ENCODE results near the gene TNFRSF6B.

TNFRSF6B gene

GRCh38 chr20:63682384-63683139 is 13.9 kb upstream of the TNFRSF6B start:
- no peak for DNase-seq (ENCODE audit: extremely low spot score)
- ChIA-PET POLR2A (no interaction called here), CTCF (interaction anchor here (1.1 kb wide), 1 partner anchor 20 kb away, joined by 3 read pairs; no protein-coding TSS in a partner anchor)
- TF ChIP-seq, protein P1, sequence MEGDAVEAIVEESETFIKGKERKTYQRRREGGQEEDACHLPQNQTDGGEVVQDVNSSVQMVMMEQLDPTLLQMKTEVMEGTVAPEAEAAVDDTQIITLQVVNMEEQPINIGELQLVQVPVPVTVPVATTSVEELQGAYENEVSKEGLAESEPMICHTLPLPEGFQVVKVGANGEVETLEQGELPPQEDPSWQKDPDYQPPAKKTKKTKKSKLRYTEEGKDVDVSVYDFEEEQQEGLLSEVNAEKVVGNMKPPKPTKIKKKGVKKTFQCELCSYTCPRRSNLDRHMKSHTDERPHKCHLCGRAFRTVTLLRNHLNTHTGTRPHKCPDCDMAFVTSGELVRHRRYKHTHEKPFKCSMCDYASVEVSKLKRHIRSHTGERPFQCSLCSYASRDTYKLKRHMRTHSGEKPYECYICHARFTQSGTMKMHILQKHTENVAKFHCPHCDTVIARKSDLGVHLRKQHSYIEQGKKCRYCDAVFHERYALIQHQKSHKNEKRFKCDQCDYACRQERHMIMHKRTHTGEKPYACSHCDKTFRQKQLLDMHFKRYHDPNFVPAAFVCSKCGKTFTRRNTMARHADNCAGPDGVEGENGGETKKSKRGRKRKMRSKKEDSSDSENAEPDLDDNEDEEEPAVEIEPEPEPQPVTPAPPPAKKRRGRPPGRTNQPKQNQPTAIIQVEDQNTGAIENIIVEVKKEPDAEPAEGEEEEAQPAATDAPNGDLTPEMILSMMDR (IDR thresholded peaks at IDR 0.05; ENCODE audit: control extremely low read depth, extremely low read depth, low read depth, missing control alignments), result no peak

GRCh38 chr20:63685269-63686026 is 11.0 kb upstream of the TNFRSF6B start:
- TF ChIP-seq, protein P1 (IDR thresholded peaks at IDR 0.05; ENCODE audit: control extremely low read depth, extremely low read depth, low read depth, missing control alignments), result no peak
- ChIA-PET POLR2A (no interaction called here), CTCF (no interaction called here)
- no peak for DNase-seq (ENCODE audit: extremely low spot score)

DNA sequence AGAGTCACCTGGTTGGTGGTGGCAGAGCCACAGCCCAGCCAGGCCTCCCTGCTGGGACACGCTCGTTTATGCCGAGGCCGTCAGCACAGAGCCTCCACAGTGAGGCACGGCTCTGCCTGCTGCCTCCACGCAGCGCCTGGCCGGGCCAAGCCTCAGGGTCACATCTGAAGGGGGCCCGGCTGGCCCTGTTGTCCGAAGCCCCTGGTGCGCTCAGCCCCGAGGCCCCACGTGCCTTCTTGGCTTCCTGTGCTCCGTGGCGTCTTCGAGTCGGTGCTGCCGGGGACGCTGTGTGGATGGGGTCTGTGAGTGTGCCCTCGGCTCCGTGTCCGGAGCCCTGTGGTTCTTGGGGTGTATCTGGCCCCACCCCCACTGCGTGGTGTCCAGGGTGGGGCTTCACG is 10.4 kb upstream of the TNFRSF6B start:
- no peak for DNase-seq (ENCODE audit: extremely low spot score)
- TF ChIP-seq, protein P1 (IDR thresholded peaks at IDR 0.05; ENCODE audit: control extremely low read depth, extremely low read depth, low read depth, missing control alignments), result no peak
- CTCF ChIA-PET, result interaction anchor here (1.0 kb wide), 1 partner anchor 178 kb away, joined by 3 read pairs; no protein-coding TSS in a partner anchor
- POLR2A ChIA-PET, result interaction anchor here (0.6 kb wide), 1 partner anchor 177 kb away, joined by 3 read pairs; no protein-coding TSS in a partner anchor

- POLR2A ChIA-PET, result interaction anchor here (0.6 kb wide), 1 partner anchor 176 kb away, joined by 3 read pairs; no protein-coding TSS in a partner anchor
- CTCF ChIA-PET, result interaction anchor here (1.0 kb wide), 2 partner anchors 29 to 177 kb away, joined by 3 read pairs; partner anchors contain the start of gene RTEL1
- TF ChIP-seq, protein P1 (IDR thresholded peaks at IDR 0.05; ENCODE audit: control extremely low read depth, extremely low read depth, low read depth, missing control alignments), result no peak
- no peak for DNase-seq (ENCODE audit: extremely low spot score)
Measured at GRCh38 chr20:63686492-63687321, 9.7 kb upstream of the TNFRSF6B start.

GRCh38 chr20:63687419-63688178 is 8.9 kb upstream of the TNFRSF6B start:
- ChIA-PET CTCF (interaction anchor here (1.0 kb wide), 2 partner anchors 30 to 176 kb away, joined by 3 read pairs; partner anchors contain the start of gene RTEL1), POLR2A (no interaction called here)
- no peak for DNase-seq (ENCODE audit: extremely low spot score)
- TF ChIP-seq, protein P1 (IDR thresholded peaks at IDR 0.05; ENCODE audit: control extremely low read depth, extremely low read depth, low read depth, missing control alignments), result no peak

Measured in GM10248 (cell line).